ENCODE data around the gene SCNN1B.

SCNN1B gene

DNA sequence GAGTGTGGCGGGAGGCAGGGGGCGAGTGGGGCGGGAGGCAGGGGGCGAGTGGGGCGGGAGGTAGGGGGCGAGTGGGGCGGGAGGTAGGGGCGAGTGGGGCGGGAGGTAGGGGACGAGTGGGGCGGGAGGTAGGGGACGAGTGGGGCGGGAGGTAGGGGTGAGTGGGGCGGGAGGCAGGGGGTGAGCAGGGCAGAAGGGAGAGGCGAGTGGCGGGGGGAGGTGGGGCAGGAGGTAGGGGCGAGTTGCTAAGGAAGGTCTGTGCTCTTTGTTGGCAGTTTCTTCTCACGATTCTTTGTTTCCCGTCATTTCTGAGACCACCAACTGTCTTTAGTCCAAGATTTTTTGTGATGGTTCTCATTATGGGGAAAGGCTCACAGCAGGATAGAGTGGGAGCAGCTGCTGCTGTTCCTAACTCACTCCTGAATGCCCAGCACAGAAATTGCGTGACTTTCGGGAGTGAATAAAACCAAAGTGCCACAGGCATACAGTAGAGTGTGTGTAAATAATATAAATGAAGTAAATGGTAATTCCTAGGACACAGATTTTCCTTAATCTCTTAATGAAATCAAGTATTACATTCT is 106.2 kb downstream of the SCNN1B start:
- no peak for DNase-seq

DNA sequence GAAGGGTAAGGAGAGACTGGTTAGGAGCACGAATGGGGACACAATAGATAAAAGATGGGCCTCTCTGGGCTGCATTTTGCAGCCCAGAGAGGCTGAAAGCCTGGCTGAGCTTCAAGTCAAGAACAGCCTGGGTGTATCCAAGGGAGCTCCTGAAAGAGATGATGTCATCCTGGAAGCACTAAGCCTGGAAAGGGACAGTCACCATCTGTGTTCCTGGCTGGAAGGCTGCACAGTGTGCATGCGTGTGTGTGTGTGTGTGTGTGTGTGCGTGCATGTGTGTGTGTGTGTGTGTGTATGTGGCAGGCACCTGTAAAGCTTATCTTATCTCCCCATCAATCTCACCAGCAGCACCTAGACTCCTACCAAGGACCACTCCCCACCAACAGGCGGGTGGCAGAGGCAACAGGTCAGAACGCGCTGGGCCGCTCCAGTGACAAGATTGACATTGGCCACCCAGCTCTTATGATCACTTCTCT is 106.8 kb downstream of the SCNN1B start:
- peak; percentile 53 for DNase-seq

DNA sequence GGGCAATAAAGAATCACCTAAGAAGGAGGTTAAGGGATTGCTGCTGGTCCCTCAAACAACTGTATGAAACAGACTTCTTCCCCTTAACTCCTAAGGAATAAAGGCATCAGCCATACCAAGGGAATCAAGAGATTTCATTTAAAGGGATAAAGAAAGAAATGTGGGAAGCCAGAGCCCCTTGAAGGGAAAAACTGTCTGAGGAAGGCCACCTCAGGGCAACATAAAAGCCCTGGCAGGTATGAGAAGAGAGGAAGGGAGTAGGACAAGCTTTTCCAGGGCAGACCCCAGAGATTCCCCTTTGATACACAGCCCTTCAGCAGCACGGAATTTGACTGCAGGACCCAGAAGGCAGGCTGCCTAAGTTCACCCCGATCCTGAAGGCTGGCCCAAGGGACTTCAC is 107.4 kb downstream of the SCNN1B start:
- no peak for DNase-seq

DNA sequence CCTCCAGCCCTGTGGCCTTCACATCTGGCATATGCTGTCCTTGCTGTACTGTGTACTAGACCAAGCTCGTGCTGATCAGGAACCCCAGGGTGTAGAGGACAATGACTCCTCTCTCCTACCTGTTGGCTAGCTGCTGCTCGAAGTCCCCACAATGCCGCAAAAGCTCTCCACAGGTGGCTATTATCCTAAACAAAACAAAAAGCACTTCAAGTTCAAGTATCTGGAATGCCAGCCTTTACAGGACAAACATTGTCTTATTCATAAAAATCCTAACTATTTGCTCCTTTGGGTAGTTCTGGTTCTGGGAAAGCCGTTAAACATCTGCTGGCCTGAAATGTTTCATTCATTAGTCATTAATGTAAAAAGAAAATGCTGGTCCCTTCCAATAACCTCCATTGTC is 108.1 kb downstream of the SCNN1B start:
- DNase-seq, result no peak

DNA sequence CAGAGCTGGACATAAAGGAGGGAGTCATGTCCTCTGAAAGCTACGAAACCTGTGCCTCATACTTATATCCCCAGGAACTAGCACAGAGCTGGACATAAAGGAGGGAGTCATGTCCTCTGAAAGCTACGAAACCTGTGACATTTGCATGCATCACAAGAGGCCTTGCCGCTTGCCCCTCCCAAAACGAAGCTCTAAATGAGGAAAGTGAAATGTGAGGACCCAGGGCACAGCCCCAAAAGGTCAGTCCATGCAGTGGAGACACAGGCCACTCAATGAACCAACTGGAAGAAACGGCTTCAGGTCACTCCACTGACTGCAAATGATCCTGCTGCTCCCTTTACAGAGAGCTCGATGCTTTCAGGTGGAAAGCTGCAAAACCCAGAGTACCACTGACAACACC is 112.6 kb downstream of the SCNN1B start:
- DNase-seq, result no peak

DNA sequence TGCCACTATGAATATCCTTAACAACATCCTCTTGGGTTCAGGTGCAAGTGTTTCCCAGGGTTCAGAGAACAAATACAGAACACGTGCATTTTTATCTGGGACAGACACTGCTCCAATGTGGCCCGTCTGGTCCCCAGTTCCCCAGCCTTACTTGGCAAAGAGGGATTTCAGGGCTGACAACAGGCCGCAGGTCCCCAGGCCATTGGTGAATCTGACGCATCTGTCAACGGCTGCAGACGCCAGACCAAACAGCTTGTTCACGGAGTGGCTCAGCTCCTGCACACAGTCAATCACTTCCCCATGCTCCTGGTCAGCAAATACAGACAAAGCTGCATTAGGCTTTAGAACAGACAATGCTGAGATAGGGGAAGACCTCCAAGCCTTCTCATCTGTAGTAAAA is 114.7 kb downstream of the SCNN1B start:
- no peak for DNase-seq

DNA sequence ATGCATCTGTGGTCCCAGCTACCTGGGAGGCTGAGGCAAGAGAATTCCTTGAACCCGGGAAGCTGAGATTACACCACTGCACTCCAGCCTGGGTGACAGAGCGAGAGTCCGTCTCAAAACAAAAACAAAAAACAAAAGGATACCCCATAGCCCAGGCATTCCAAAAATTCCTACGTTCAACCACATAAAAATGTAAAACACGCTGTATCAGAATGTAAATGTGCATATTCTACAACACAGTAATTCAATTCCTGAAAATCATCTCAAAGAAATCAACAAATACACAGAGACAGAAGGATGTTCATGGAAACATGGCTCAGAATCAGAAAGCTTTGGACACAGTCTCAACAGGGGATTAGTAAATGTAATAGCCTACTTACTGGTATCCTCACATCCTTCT is 117.9 kb downstream of the SCNN1B start:
- DNase-seq, result peak; percentile 29

DNA sequence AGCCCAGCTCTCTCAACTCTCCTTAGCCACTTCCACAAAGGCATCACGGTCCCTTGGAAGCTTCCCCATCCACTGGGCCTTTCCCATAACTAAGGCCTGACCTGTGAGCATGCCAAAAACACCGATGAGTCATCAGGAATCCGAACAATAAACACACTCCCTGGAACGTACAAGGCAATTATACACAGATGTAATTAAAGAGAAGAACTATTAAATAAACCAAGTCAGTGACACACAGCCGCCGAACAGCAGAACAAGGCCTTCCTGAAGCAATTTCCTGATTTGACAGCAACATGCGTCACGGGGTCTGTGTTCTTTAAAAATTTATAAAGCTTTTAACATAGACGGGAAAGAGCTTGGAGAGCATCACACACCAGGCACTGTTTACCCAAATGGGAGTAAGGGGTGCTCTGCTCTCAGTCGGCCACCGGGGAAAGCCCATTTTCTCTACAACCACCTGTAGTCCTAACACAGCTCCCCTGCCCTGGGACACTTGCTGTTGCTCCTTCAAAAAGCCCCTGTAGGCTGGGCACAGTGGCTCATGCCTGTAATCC is 121.5 kb downstream of the SCNN1B start:
- DNase-seq, result peak; percentile 91

DNA sequence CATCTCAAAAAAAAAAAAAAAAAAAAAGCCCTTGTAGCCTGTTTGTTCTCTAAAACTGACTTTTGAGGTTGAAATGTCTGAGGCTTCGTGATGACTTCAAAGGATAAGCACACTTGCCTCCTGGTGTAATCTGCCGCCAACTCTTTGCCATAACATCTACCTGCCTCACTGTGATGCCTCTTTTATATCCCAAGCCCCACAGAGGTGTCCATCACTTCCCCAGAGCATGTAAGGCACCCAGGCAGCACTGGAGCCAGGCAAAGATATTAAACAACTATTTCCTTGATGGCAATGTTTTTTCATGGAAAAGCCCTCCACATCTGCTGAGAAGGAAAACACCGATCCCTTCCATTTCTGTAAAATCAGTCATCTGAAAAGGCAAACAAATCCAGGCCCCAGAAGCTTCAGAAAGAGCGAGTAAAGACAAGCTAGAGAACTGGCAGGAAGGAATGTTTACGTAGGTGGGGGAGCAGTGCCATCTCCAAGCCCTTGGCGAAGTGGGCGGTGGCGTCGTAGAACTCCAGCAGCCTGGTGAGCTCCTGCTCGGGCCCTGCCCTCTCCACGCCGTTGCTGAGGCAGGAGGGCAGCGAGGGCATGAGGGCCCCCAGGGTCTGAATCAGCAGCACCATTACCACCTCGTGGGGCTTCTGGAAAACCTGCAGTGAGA is 122.3 kb downstream of the SCNN1B start:
- DNase-seq, result no peak

DNA sequence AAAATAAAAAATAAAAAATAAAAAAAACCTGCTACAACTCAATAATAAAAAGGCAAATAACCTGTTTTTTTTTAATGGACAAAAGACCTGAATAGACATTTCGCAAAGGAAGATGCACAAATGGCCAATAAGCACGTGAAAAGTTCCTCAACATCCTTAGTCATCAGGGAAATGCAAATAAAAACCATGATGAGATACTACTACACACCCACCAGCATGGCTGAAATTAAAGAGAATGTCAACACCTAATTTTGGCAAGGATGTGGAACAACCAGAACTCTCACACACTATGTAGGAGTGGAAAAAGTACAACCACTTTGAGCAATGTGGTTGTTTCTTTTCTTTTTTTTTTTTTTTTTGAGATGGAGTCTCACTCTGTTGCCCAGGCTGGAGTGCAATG is 126.2 kb downstream of the SCNN1B start:
- DNase-seq, result no peak
